Kidney (tissue), 14 donors: ENCODE data around the gene TFB1M. TPM values are rescaled to one million over a fixed set of nuclear protein-coding genes. Genes with fewer than 3 reads are reported as not detected.

Experiments
- DNase-seq, 5 donors: peaks; one replicate each; pipeline ENCODE4 v3.0.0-alpha.2; 2013 to 2020
- FAIRE-seq: peaks from 2 replicates; lab custom pipeline; 2012; peaks lifted over from hg19 to GRCh38; lab: Jason Lieb, UNC
- H3K27ac ChIP-seq, 2 donors: one replicate each; pipeline ENCODE4 v1.7.0; 2013; ENCODE audit warnings: low read depth in 2 of 2, low read length in 2 of 2, inconsistent platforms in 1 of 2
- H3K27me3 ChIP-seq: one replicate; pipeline ENCODE4 v1.7.1; 2013; ENCODE audit warnings: low read length, inconsistent platforms; ENCODE audit not compliant: control insufficient read depth, insufficient read depth
- H3K36me3 ChIP-seq, 3 donors: one replicate each; pipeline versions ENCODE4 v1.7.0 to v1.7.1; 2013; ENCODE audit warnings: low read length in 3 of 3, control low read depth in 1 of 3, inconsistent platforms in 1 of 3; ENCODE audit not compliant: insufficient read depth in 3 of 3, control insufficient read depth in 2 of 3
- H3K4me1 ChIP-seq, 3 donors: one replicate each; pipeline versions ENCODE4 v1.7.0 to v1.7.1; 2013; ENCODE audit warnings: low read length in 3 of 3, inconsistent platforms in 1 of 3, low read depth in 1 of 3; ENCODE audit not compliant: control insufficient read depth in 2 of 3, insufficient read depth in 2 of 3
- H3K4me3 ChIP-seq, 3 donors: one replicate each; pipeline versions ENCODE4 v1.7.0 to v1.8.1; 2013; ENCODE audit warnings: low read length in 3 of 3, control low read depth in 1 of 3, inconsistent platforms in 1 of 3
- H3K9ac ChIP-seq, 3 donors: one replicate each; pipeline versions ENCODE4 v1.7.0 to v1.7.1; 2013; ENCODE audit warnings: low read length in 3 of 3, control low read depth in 1 of 3, inconsistent platforms in 1 of 3
- H3K9me3 ChIP-seq, 3 donors: one replicate each; pipeline versions ENCODE4 v1.7.0 to v1.7.1; 2013; ENCODE audit warnings: low read length in 3 of 3, control low read depth in 1 of 3, inconsistent platforms in 1 of 3; ENCODE audit not compliant: control insufficient read depth in 2 of 3, insufficient read depth in 1 of 3
- intact Hi-C: fragments of 100-400 bp; cut with DNase I; formaldehyde crosslinking; loops from one replicate; pipeline ENCODE4 v1.11.1; 2022
- polyA plus RNA-seq: library from polyadenylated mRNA; stranded (reverse); fragments of 350-450 nt; fragmentation: Illumina TruSeq; extraction: RNeasy Lipid Tissue Mini Kit (QIAGEN cat#74804); gene quantifications from one replicate; pipeline ENCODE4 v1.2.3, GENCODE V29; 2014; ENCODE audit warnings: low read depth, low replicate concordance; ENCODE audit not compliant: insufficient read depth
- total RNA-seq: library from RNA; stranded (reverse); fragmentation: NEBNext Ultra II Directional; extraction: Animal tissue kit (Norgen Biotek cat#: 25700); gene quantifications from one replicate; pipeline ENCODE4 v1.2.1, GENCODE V29; 2021
- TF ChIP-seq, protein P1 (sequence below): IDR thresholded peaks from 3 replicates; pipeline ENCODE4 v1.5.1; 2012; ENCODE audit warnings: mild to moderate bottlenecking, moderate library complexity, borderline replicate concordance; ENCODE audit not compliant: insufficient read depth; ENCODE audit errors: extremely low read depth
- donor health status: control.
- donor health status: control.
- donor health status: control.
- donor health status: control.
- donor health status: control.
- donor health status: DM: yes; HTN: yes; CAD: no.
- donor health status: Normal renal cell carcinoma (clear cell type).

Gene TFB1M
- total and polyA plus RNA-seq, 2 donors from 2014 or later = 16.3 to 28.1 TPM

DNA sequence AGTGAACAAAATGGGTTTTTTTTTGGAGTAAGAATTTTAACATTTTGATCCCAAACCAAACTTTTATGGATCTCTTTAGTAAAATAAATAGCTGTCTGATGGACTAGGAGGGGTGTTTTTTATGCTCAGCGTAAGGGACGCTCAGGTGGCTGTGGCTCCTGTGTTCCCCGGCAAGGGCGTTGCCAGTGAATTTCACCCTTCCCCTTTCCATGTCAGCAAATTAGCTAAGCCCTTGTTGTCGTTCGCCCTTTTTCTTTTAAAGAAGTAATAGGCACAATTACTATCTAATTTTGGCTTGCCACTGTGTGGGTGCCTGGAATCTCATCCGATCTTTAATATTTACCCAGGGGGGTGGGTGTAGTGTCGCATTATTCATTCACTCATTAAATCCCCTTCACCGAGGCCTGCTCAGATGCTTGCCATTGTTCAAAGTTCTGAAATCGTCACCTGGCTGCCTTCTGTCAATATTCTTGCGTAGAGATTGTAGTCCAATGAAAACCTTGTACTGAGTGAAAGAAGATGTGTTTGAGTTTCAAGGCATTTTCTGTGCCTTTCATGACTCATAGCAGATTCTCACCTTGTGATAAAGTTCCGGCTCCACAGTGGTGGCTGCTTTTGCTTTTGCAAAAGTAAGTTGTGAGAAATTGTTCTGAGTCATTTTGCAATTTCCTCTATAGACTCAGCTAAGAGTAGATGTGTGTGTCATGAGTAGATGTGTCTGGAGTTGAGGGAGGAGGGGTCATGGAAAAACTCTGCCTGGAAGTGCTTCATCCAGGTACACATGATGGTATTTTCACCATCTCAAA is 90.4 kb downstream of the TFB1M start:
- no peak overlapping the region for H3K9ac ChIP-seq
- FAIRE-seq (no peak), DNase-seq (no peak)
- H3K4me1 ChIP-seq = no peaks in the 10 kb centered on the region
- H3K27ac ChIP-seq = no peak overlapping the region
- no peak overlapping the region for H3K4me3 ChIP-seq
- H3K27me3 ChIP-seq = no peaks in the 10 kb centered on the region
- no peaks in the 10 kb centered on the region for H3K36me3 ChIP-seq
- H3K9me3 ChIP-seq = no peaks in the 10 kb centered on the region
- TF ChIP-seq, protein P1, sequence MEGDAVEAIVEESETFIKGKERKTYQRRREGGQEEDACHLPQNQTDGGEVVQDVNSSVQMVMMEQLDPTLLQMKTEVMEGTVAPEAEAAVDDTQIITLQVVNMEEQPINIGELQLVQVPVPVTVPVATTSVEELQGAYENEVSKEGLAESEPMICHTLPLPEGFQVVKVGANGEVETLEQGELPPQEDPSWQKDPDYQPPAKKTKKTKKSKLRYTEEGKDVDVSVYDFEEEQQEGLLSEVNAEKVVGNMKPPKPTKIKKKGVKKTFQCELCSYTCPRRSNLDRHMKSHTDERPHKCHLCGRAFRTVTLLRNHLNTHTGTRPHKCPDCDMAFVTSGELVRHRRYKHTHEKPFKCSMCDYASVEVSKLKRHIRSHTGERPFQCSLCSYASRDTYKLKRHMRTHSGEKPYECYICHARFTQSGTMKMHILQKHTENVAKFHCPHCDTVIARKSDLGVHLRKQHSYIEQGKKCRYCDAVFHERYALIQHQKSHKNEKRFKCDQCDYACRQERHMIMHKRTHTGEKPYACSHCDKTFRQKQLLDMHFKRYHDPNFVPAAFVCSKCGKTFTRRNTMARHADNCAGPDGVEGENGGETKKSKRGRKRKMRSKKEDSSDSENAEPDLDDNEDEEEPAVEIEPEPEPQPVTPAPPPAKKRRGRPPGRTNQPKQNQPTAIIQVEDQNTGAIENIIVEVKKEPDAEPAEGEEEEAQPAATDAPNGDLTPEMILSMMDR = no peak
- intact Hi-C loops = no loop called here

DNA sequence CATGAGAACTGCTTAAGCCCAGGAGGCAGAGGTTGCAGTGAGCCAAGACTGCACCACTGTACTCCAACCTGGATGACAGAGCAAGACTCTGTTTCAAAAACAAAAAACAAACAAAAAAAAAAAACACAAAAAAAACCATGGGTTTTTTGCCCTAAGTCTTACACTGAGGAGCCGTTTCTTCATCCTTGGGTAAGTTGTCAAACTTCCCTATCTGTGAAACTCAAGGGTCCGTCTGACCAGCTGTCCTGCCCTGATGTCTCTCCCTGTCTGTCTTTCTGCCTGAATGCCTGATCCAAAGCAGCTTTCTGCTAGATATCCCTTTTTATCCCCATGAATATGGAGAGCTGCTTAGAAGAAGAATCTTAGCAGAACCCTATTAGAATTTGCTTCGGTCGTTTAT is 91.8 kb downstream of the TFB1M start:
- no peaks in the 10 kb centered on the region for H3K4me1 ChIP-seq
- TF ChIP-seq, protein P1 = no peak
- no peak for FAIRE-seq
- intact Hi-C loops = no loop called here
- no peak overlapping the region for H3K27ac ChIP-seq
- H3K4me3 ChIP-seq = no peak overlapping the region
- H3K9me3 ChIP-seq = no peaks in the 10 kb centered on the region
- no peaks in the 10 kb centered on the region for H3K36me3 ChIP-seq
- DNase-seq = no peak
- no peak overlapping the region for H3K9ac ChIP-seq
- H3K27me3 ChIP-seq = no peaks in the 10 kb centered on the region

DNA sequence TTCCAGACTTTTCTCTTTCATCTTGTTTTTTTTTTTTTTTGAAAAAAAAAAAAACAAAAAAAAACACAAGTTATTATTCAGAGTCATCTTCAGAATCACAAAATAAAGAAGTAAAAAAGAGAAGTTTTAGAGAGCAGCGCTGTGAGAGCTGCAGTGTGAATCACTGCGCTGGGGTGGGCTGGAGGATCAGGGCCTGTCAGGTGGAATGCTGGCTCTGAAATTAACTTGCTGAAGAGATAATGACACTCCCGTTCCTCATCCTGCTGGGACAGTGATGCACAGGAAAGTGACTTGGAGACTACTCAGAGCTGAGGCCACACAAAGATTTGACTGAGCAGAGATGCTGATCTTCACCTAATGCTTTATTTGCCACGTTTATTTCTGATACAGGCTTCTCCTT is 93.2 kb downstream of the TFB1M start:
- no peak for FAIRE-seq
- H3K9me3 ChIP-seq = no peaks in the 10 kb centered on the region
- intact Hi-C loops = no loop called here

More for the DNA sequence above, 93.2 kb downstream of the TFB1M start:
- DNase-seq = no peak
- TF ChIP-seq, protein P1 = no peak
- no peak overlapping the region for H3K27ac ChIP-seq
- H3K9ac ChIP-seq = no peak overlapping the region
- H3K4me3 ChIP-seq = no peak overlapping the region
- H3K36me3 ChIP-seq = no peaks in the 10 kb centered on the region
- no peaks in the 10 kb centered on the region for H3K27me3 ChIP-seq
- H3K4me1 ChIP-seq = no peaks in the 10 kb centered on the region
